BLaER1 treated with 17β-estradiol and CSF1 and Interleukin-3, amounts not matched to agents 10 nM and 100 nM (cell line): ENCODE data around the gene SCIMP.
A peak's percentile ranks its signal among the peaks of the same experiment; 100 is the strongest.
"Not testable (repeated sequence)": the region's sequence is repeated elsewhere in the genome, so short reads cannot be mapped to it uniquely, and the experiment has no call there.

Experiments used
- H3K27ac ChIP-seq, 11 experiments: shearing (Covaris generic); formaldehyde crosslinking; 2 replicates each; pipeline ENCODE4 v1.8.1; 2022
- H3K27me3 ChIP-seq, 11 experiments: shearing (Covaris generic); formaldehyde crosslinking; 2 replicates each; pipeline ENCODE4 v1.8.1; 2022
- H3K36me3 ChIP-seq, 11 experiments: shearing (Covaris generic); formaldehyde crosslinking; 2 replicates each; pipeline ENCODE4 v1.8.1; 2022
- H3K4me1 ChIP-seq, 10 experiments: shearing (Covaris generic); formaldehyde crosslinking; 2 replicates each; pipeline ENCODE4 v1.8.1; 2022
- H3K4me2 ChIP-seq, 11 experiments: shearing (Covaris generic); formaldehyde crosslinking; 2 replicates each; pipeline ENCODE4 v1.8.1; 2022
- H3K4me3 ChIP-seq, 10 experiments: shearing (Covaris generic); formaldehyde crosslinking; 2 replicates each; pipeline ENCODE4 v1.8.1; 2022
- H3K9ac ChIP-seq, 11 experiments: shearing (Covaris generic); formaldehyde crosslinking; 2 replicates each; pipeline ENCODE4 v1.8.1; 2022
- H3K9me3 ChIP-seq, 11 experiments: shearing (Covaris generic); formaldehyde crosslinking; replicated peaks in 1 of 11; 2 replicates each; pipeline ENCODE4 v1.8.1; 2022
- H4K20me1 ChIP-seq, 11 experiments: shearing (Covaris generic); formaldehyde crosslinking; 2 replicates each; pipeline ENCODE4 v1.8.1; 2022
- Cebpa-rat ChIP-seq, 11 experiments: shearing (Covaris generic); IDR thresholded peaks; 2 replicates each; pipeline ENCODE4 v1.8.1; 2022

SCIMP gene

GRCh38 chr17:5225668-5226457 is 8.8 kb downstream of the SCIMP start:
- H3K27me3 ChIP-seq: no peaks in the 10 kb centered on the region
- H3K4me2 ChIP-seq: peak overlapping the region; percentile 14 to 93 (median 70); a peak in 21 of 22 replicates
- TF ChIP-seq Cebpa-rat (IDR thresholded peaks at IDR 0.05): no peak
- no peak overlapping the region for H3K4me3 ChIP-seq
- peak overlapping the region in 7 of 11 experiments; percentile 6 to 57 (median 46); a peak in 9 of 22 replicates for H3K27ac ChIP-seq
- no peaks in the 10 kb centered on the region for H4K20me1 ChIP-seq
- no peaks in the 10 kb centered on the region; a peak in 1 of 22 replicates for H3K9me3 ChIP-seq
- peaks cover 10 to 68% (median 43%) of the 10 kb centered on the region in 10 experiments; a peak in 19 of 20 replicates for H3K4me1 ChIP-seq
- peaks cover 0 to 20% (median 0%) of the 10 kb centered on the region in 11 experiments; a peak in 6 of 22 replicates for H3K36me3 ChIP-seq
- H3K9ac ChIP-seq: peak overlapping the region in 3 of 11 experiments; percentile 15 to 32 (median 31); a peak in 2 of 22 replicates

- H3K9ac ChIP-seq, H3K27me3 ChIP-seq, H3K4me3 ChIP-seq, H4K20me1 ChIP-seq, H3K4me2 ChIP-seq, H3K9me3 ChIP-seq, H3K27ac ChIP-seq: not testable (repeated sequence)
- Histone ChIP-seq H3K4me1 (peaks cover 9 to 29% (median 20%) of the 10 kb centered on the region in 10 experiments; a peak in 19 of 20 replicates), H3K36me3 (peaks cover 0 to 44% (median 0%) of the 10 kb centered on the region in 11 experiments; a peak in 8 of 22 replicates)
Observed at GRCh38 chr17:5221912-5222311, 12.7 kb downstream of the SCIMP start.

- Histone ChIP-seq H3K36me3 (peaks cover 0 to 60% (median 9%) of the 10 kb centered on the region in 11 experiments; a peak in 11 of 22 replicates), H3K4me1 (peaks cover 0 to 11% (median 3%) of the 10 kb centered on the region in 10 experiments; a peak in 10 of 20 replicates)
Observed at GRCh38 chr17:5220074-5220473, 14.6 kb downstream of the SCIMP start.

GRCh38 chr17:5219536-5219935 is 15.1 kb downstream of the SCIMP start:
- TF ChIP-seq Cebpa-rat (IDR thresholded peaks at IDR 0.05): no peak
- H3K9me3 ChIP-seq: no peaks in the 10 kb centered on the region
- no peaks in the 10 kb centered on the region for H4K20me1 ChIP-seq
- no peak overlapping the region for H3K27ac ChIP-seq
- H3K4me1 ChIP-seq: peaks cover 0 to 8% (median under 1%) of the 10 kb centered on the region in 10 experiments; a peak in 4 of 20 replicates
- no peak overlapping the region for H3K4me2 ChIP-seq
- H3K9ac ChIP-seq: no peak overlapping the region
- peaks cover 0 to 65% (median 11%) of the 10 kb centered on the region in 11 experiments; a peak in 11 of 22 replicates for H3K36me3 ChIP-seq
- H3K4me3 ChIP-seq: no peak overlapping the region
- H3K27me3 ChIP-seq: no peaks in the 10 kb centered on the region

More at GRCh38 chr17:5220074-5220473, 14.6 kb downstream of the SCIMP start:
- Histone ChIP-seq H3K4me3 (no peak overlapping the region), H3K9me3 (no peaks in the 10 kb centered on the region), H3K9ac (no peak overlapping the region), H3K27ac (no peak overlapping the region), H4K20me1 (no peaks in the 10 kb centered on the region), H3K27me3 (no peaks in the 10 kb centered on the region), H3K4me2 (no peak overlapping the region)
- no peak for TF ChIP-seq Cebpa-rat (IDR thresholded peaks at IDR 0.05)

GRCh38 chr17:5217562-5217961 is 17.1 kb downstream of the SCIMP start:
- H4K20me1 ChIP-seq, H3K9me3 ChIP-seq, H3K27me3 ChIP-seq, H3K27ac ChIP-seq, H3K4me3 ChIP-seq, H3K4me2 ChIP-seq, H3K9ac ChIP-seq: not testable (repeated sequence)
- Histone ChIP-seq H3K36me3 (peaks cover 0 to 66% (median 12%) of the 10 kb centered on the region in 11 experiments; a peak in 11 of 22 replicates), H3K4me1 (peaks cover 11 to 23% (median 15%) of the 10 kb centered on the region in 10 experiments)

- Histone ChIP-seq H3K9me3 (no peaks in the 10 kb centered on the region; a peak in 1 of 22 replicates), H3K9ac (peak overlapping the region; percentile 40 to 74 (median 62); a peak in 21 of 22 replicates), H3K27ac (peak overlapping the region; percentile 64 to 84 (median 76)), H3K36me3 (peaks cover 0 to 32% (median 10%) of the 10 kb centered on the region in 11 experiments; a peak in 8 of 22 replicates), H3K4me2 (peak overlapping the region; percentile 72 to 96 (median 87)), H3K27me3 (no peaks in the 10 kb centered on the region), H3K4me1 (peaks cover 46 to 54% (median 49%) of the 10 kb centered on the region in 10 experiments), H4K20me1 (no peaks in the 10 kb centered on the region), H3K4me3 (peak overlapping the region in 7 of 10 experiments; percentile 9 to 40 (median 31); a peak in 9 of 20 replicates)
- no peak for TF ChIP-seq Cebpa-rat (IDR thresholded peaks at IDR 0.05)
Observed at GRCh38 chr17:5211458-5211857, 23.2 kb downstream of the SCIMP start.

- 0 out of 22 replicates have a peak, but pooled peaks of 1 of the 11 experiments have one; percentile 46 for TF ChIP-seq Cebpa-rat (IDR thresholded peaks at IDR 0.05)
- H3K4me3 ChIP-seq: peak overlapping the region in 9 of 10 experiments; percentile 4 to 40 (median 21); a peak in 10 of 20 replicates
- no peaks in the 10 kb centered on the region for H3K27me3 ChIP-seq
- H3K4me1 ChIP-seq: peaks cover 46 to 54% (median 49%) of the 10 kb centered on the region in 10 experiments
- H4K20me1 ChIP-seq: no peaks in the 10 kb centered on the region
- peak overlapping the region; percentile 64 to 84 (median 76) for H3K27ac ChIP-seq
- H3K36me3 ChIP-seq: peaks cover 0 to 25% (median 8%) of the 10 kb centered on the region in 11 experiments; a peak in 8 of 22 replicates
- peaks cover 0 to 6% (median 0%) of the 10 kb centered on the region in 11 experiments; a peak in 6 of 22 replicates for H3K9me3 ChIP-seq
- H3K4me2 ChIP-seq: peak overlapping the region; percentile 72 to 96 (median 87)
- H3K9ac ChIP-seq: peak overlapping the region; percentile 40 to 74 (median 62)
Observed at GRCh38 chr17:5210614-5211252, 23.9 kb downstream of the SCIMP start.

GRCh38 chr17:5210091-5210490 is 24.6 kb downstream of the SCIMP start:
- peak overlapping the region; percentile 72 to 96 (median 87) for H3K4me2 ChIP-seq
- H3K27ac ChIP-seq: peak overlapping the region; percentile 64 to 84 (median 76); a peak in 21 of 22 replicates

More at GRCh38 chr17:5210091-5210490, 24.6 kb downstream of the SCIMP start:
- TF ChIP-seq Cebpa-rat (IDR thresholded peaks at IDR 0.05): no peak
- Histone ChIP-seq H3K36me3 (peaks cover 0 to 21% (median 2%) of the 10 kb centered on the region in 11 experiments; a peak in 7 of 22 replicates), H3K27me3 (no peaks in the 10 kb centered on the region), H3K4me1 (peaks cover 46 to 54% (median 49%) of the 10 kb centered on the region in 10 experiments), H3K9me3 (peaks cover 0 to 7% (median 6%) of the 10 kb centered on the region in 11 experiments; a peak in 9 of 22 replicates), H3K4me3 (peak overlapping the region in 2 of 10 experiments; percentile 5 to 9; a peak in 1 of 20 replicates), H4K20me1 (no peaks in the 10 kb centered on the region), H3K9ac (peak overlapping the region in 10 of 11 experiments; percentile 40 to 74 (median 62); a peak in 18 of 22 replicates)
